22Rv1 (cell line): ENCODE results near the gene MYADML2.

Source experiments
- H3K27ac ChIP-seq: fragments of 450-650 bp; 2 replicates; pipeline ENCODE4 v1.5.1; 2017
- ZFX ChIP-seq: fragments of 450-650 bp; IDR thresholded peaks from 2 replicates; pipeline ENCODE4 v1.6.1; 2017; ENCODE audit warnings: antibody characterized with exemption, borderline replicate concordance
- TF ChIP-seq, protein P1 (sequence below): fragments of 450-650 bp; IDR thresholded peaks from 2 replicates; pipeline ENCODE4 v1.5.1; 2017; ENCODE audit warnings: mild to moderate bottlenecking

Gene MYADML2

DNA sequence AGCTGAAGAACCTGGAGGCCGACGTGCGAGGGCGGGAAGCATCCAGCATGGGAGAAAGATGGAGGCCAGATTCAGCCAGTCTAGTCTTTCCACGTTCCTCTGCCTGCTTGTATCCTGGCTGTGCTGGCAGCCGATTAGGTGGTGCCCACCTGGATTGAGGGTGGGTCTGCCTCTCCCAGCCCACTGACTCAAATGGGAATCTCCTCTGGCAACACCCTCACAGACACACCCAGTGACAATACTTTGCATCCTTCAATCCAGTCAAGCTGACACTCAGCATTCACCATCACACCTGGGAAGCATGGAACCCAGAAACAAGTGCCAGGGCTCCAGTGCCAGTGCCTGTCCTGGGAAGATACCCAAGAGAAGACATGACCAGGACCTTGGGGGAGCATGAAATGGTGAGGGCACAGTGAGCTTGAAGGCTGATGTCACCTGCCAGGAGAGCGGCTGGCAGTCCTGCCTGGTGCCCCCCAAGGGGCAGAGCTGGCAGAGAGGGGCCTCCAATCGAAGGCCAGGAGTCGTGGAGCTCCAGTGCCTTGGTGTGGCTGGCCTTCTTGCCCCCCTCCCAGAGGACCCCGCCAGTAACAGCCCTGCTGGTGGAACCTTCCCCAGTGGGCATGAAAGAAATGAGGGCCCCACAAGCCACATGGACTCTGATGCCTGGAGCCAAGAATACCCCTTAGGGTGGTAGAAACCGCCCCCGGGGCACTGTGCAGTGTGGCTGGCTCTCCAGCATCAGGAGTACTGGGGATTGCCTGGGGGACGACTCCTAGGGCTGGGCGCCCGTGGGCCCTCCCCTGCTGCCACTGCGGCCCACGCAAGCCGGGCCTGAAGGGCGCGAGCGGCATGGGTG, 45.6 kb downstream of the MYADML2 start:
- TF ChIP-seq ZFX, result no peak
- TF ChIP-seq, protein P1, sequence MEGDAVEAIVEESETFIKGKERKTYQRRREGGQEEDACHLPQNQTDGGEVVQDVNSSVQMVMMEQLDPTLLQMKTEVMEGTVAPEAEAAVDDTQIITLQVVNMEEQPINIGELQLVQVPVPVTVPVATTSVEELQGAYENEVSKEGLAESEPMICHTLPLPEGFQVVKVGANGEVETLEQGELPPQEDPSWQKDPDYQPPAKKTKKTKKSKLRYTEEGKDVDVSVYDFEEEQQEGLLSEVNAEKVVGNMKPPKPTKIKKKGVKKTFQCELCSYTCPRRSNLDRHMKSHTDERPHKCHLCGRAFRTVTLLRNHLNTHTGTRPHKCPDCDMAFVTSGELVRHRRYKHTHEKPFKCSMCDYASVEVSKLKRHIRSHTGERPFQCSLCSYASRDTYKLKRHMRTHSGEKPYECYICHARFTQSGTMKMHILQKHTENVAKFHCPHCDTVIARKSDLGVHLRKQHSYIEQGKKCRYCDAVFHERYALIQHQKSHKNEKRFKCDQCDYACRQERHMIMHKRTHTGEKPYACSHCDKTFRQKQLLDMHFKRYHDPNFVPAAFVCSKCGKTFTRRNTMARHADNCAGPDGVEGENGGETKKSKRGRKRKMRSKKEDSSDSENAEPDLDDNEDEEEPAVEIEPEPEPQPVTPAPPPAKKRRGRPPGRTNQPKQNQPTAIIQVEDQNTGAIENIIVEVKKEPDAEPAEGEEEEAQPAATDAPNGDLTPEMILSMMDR, result no peak
- H3K27ac ChIP-seq, result peak overlapping the region; percentile 72

DNA sequence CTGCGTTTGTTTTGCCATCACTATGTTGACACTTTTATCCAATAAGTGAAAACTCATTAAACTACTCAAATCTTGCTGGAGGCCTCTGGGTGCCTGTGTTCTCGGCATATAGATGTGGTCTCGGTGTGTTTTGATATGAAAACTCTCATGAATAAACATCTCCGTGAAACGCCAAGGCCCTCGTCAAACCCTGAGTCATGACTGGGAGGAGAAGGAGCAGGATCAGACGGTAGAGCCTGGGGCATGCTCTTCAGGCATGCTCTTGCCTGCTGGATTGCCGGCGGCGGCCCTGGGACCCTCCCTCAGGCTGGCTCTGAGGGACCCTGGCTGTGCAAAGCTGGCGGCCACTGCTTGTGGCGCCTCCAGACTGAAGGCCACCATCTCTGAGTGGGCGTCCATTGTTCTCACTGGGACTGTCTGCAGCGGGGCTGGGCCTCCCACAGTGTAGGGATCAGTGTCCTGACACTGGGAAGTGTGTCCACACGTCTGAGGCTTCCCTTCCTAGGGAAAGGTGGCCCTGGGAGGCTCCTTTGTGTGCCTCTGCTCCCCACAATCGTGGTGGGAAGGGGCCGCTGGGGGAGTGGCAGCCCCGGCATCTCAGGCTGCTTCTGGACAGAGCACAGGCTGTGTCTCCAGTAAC, 46.7 kb downstream of the MYADML2 start:
- TF ChIP-seq, protein P1, result no peak
- TF ChIP-seq ZFX, result no peak
- peak overlapping the region; percentile 72 for H3K27ac ChIP-seq

DNA sequence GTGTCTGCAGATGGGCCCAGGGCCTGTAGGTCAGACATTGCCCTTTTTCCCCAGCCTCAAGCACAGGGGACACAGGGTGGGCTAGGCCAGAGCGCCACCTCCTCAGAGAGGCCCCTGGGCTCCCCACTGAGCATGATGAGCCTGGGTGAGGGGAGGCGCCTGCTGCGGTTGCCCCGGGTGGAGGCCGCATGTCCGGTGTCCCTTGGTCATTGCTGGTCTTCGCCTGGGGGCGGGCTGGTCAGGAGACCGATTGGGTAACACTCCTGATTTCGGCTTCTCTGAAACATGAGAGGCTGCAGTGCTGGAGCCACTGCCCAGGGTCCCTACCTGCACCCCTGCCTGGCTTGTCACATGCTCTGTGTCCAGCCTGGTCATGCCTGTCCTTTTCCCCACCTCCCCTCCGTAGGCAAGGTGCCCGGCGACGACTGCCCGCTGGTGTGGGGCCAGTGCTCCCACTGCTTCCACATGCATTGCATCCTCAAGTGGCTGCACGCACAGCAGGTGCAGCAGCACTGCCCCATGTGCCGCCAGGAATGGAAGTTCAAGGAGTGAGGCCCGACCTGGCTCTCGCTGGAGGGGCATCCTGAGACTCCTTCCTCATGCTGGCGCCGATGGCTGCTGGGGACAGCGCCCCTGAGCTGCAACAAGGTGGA, 47.4 kb downstream of the MYADML2 start:
- peak overlapping the region; percentile 72; the same call in 1 of the 2 replicates for H3K27ac ChIP-seq
- no peak for TF ChIP-seq ZFX
- TF ChIP-seq, protein P1, result no peak

DNA sequence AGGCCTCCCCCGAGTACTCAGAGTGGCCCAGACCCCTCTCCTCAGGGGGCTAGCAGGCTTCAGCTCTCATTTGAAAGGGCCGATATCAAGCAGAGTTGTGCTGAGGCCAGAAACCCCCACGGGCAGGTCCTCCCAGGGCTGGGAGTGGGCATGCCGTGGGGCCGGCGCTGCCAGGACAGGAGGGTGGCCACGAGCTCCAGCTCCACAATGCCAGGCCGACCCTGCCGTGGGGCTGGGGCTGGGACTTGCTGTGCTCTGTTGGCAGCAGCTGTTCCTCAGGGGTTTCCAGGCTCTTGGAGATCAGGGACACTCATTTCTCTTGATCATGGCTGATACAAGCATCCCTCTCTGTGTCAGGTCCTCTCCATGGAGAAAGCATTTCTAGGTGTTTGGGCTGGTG, 48.1 kb downstream of the MYADML2 start:
- 0 out of 2 replicates have a peak overlapping the region, but pooled peaks have one; percentile 7 for H3K27ac ChIP-seq
- TF ChIP-seq ZFX, result no peak

DNA sequence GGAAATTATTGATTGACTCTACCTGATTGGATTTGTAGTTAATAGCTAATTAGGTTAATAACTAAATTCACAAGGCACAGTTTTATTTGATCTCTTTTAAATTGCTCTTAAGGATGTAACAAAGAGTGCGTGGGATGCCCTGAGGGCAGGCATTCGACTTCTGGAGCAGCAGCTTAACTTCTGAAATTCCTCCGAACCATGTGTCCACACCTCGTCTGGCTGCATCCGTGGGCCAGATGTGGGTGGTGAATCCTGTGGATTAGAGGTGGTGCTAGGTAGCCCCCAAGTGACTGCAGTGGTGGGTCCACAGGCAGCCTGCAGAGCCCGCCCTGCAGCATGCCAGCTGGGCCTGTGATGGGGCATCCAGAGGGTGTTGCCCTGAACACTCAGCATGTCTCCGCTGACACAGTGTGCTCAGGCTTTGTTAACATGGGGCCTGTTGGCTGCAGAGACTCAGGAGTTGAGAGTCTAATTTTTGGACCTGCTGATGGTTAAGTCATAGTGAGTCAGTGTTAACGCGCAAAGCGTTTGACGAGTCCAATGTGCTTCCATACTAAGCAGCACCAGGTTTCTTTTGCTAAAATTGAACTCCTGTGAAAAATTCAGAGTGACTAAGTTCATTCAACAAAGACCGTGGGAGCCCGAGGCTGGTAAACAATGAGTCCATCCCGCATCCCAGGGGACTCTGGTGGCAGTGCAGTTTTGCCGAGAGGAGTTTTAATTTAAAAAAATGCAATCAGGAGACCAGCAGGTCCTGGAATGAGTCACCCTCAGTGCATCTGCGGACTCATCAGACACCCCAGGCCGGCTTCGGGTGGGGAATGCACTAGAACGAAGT, 48.8 kb downstream of the MYADML2 start:
- TF ChIP-seq, protein P1, result no peak
- TF ChIP-seq ZFX, result no peak
- 0 out of 2 replicates have a peak overlapping the region, but pooled peaks have one; percentile 15 for H3K27ac ChIP-seq

DNA sequence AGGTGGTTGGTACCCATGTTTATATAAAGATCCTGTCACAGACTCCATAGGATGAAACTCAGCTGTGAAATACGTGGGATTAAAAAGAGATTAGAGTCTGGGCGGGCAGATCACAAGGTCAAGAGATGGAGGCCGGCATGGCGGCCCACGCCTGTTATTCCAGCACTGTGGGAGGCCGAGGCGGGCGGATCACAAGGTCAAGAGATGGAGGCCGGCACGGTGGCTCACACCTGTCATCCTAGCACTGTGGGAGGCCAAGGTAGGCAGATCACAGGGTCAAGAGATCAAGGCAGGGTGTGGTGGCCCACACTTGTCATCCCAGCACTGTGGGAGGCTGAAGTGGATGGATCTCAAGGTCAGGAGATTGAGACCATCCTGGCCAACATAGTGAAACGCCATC, 51.6 kb downstream of the MYADML2 start:
- TF ChIP-seq ZFX, result no peak
- TF ChIP-seq, protein P1, result no peak
- no peak overlapping the region for H3K27ac ChIP-seq

DNA sequence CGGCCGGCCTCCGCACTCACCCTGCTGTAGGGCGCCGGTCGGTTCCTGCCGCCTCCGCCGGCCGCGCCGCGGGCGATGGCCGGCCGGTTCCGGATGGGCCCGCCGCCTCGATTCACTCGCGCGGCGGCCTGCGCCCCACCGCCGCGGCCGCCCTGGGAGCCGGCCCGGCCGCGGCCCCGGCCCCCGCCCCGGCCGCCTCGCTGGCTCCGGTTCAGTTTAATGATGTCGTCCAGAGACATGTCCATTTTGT, 55.8 kb downstream of the MYADML2 start:
- H3K27ac ChIP-seq, result peak overlapping the region; percentile 96
- TF ChIP-seq, protein P1, result no peak
- no peak for TF ChIP-seq ZFX
